ENCODE results near the gene MSTN. TPM values are rescaled to one million over a fixed set of nuclear protein-coding genes. Genes with fewer than 3 reads are reported as not detected.

Gene MSTN
- total RNA-seq, 1 experiment from 2014 or later, result 0.09 TPM

DNA sequence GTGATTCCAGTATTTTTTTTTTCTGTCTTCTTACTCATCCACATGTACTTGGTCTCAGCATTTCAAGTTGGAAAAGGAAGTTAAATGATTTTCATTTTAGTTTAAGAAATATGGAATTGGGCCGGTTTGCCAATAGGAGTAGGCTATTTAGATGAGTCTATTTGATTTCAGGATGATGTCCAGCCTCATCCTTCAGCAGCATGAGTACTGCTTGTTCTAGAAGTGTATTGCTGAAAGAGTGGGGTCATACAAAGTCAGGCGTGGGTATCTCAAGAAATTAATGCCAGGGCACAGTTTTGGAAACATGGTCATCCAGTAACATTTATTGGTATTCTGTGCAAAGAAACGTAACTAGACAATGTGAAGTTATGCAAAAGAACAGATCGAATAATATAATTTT lies 44.9 kb upstream of the MSTN start:
- intact Hi-C loops (cut with micrococcal nuclease), result no loop called here
- H3K36me3 Mint-ChIP-seq (ENCODE audit: insufficient read depth, unreplicated experiment), result no peaks in the 10 kb centered on the region
- H3K4me3 Mint-ChIP-seq (ENCODE audit: unreplicated experiment), result no peak overlapping the region
- H3K27me3 Mint-ChIP-seq (ENCODE audit: insufficient read depth, unreplicated experiment), result no peaks in the 10 kb centered on the region
- CTCF ChIA-PET, result no interaction called here
- TF ChIP-seq, protein P1, sequence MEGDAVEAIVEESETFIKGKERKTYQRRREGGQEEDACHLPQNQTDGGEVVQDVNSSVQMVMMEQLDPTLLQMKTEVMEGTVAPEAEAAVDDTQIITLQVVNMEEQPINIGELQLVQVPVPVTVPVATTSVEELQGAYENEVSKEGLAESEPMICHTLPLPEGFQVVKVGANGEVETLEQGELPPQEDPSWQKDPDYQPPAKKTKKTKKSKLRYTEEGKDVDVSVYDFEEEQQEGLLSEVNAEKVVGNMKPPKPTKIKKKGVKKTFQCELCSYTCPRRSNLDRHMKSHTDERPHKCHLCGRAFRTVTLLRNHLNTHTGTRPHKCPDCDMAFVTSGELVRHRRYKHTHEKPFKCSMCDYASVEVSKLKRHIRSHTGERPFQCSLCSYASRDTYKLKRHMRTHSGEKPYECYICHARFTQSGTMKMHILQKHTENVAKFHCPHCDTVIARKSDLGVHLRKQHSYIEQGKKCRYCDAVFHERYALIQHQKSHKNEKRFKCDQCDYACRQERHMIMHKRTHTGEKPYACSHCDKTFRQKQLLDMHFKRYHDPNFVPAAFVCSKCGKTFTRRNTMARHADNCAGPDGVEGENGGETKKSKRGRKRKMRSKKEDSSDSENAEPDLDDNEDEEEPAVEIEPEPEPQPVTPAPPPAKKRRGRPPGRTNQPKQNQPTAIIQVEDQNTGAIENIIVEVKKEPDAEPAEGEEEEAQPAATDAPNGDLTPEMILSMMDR (IDR thresholded peaks at IDR 0.05; ENCODE audit: unreplicated experiment), result no peak
- H3K4me1 Mint-ChIP-seq (ENCODE audit: insufficient read depth, unreplicated experiment), result peaks cover 6% of the 10 kb centered on the region
- no peak overlapping the region for H3K27ac Mint-ChIP-seq (ENCODE audit: low read depth, unreplicated experiment)
- peaks cover 7% of the 10 kb centered on the region for H3K9me3 Mint-ChIP-seq (ENCODE audit: unreplicated experiment)
- no TSS peak for BruUV-seq (replicated peaks)
- no peak for DNase-seq (ENCODE audit: unreplicated experiment)
- POLR2A ChIA-PET, result no interaction called here

- H3K27me3 Mint-ChIP-seq (ENCODE audit: insufficient read depth, unreplicated experiment), result no peaks in the 10 kb centered on the region
- TF ChIP-seq, protein P1 (IDR thresholded peaks at IDR 0.05; ENCODE audit: unreplicated experiment), result no peak
- H3K27ac Mint-ChIP-seq (ENCODE audit: low read depth, unreplicated experiment), result no peak overlapping the region
- H3K4me1 Mint-ChIP-seq (ENCODE audit: insufficient read depth, unreplicated experiment), result peaks cover 6% of the 10 kb centered on the region
- H3K4me3 Mint-ChIP-seq (ENCODE audit: unreplicated experiment), result no peak overlapping the region
- POLR2A ChIA-PET, result no interaction called here
- intact Hi-C loops (cut with micrococcal nuclease), result no loop called here
- no peaks in the 10 kb centered on the region for H3K36me3 Mint-ChIP-seq (ENCODE audit: insufficient read depth, unreplicated experiment)
- CTCF ChIA-PET, result no interaction called here
- BruUV-seq (replicated peaks), result no TSS peak
- DNase-seq (ENCODE audit: unreplicated experiment), result no peak
- peaks cover 14% of the 10 kb centered on the region for H3K9me3 Mint-ChIP-seq (ENCODE audit: unreplicated experiment)
Measured at GRCh38 chr2:190106783-190107182, 44.3 kb upstream of the MSTN start.

DNA sequence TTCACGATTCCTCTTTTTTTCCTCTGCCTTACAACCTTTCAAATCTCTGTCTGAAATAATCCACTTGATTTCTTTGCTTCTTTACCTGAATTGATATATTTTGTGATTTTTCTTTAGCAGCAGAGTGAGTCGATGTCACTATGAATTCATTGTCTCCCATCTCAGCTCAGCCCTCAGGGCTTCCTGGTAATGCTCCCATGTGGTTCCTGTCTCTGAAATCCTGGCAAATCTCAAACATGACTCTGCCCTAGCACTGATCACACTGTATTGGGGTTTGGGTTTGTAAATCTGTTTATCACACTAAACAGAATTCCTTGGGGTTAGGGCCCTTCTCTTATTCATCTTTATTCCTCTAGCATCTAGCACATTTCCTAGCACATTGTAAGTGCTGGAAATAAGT lies 43.0 kb upstream of the MSTN start:
- Mint-ChIP-seq H3K4me3 (ENCODE audit: unreplicated experiment) (no peak overlapping the region), H3K27me3 (ENCODE audit: insufficient read depth, unreplicated experiment) (no peaks in the 10 kb centered on the region), H3K9me3 (ENCODE audit: unreplicated experiment) (peaks cover 14% of the 10 kb centered on the region), H3K36me3 (ENCODE audit: insufficient read depth, unreplicated experiment) (no peaks in the 10 kb centered on the region), H3K27ac (ENCODE audit: low read depth, unreplicated experiment) (no peak overlapping the region), H3K4me1 (ENCODE audit: insufficient read depth, unreplicated experiment) (peaks cover 6% of the 10 kb centered on the region)
- intact Hi-C loops (cut with micrococcal nuclease), result no loop called here
- BruUV-seq (replicated peaks), result no TSS peak
- CTCF ChIA-PET, result interaction anchor here (0.5 kb wide), 1 partner anchor 15 kb away, joined by 3 read pairs; no protein-coding TSS in a partner anchor
- POLR2A ChIA-PET, result interaction anchor here (0.6 to 0.7 kb wide), 2 partner anchors 16 to 17 kb away, joined by 3 to 4 read pairs; no protein-coding TSS in a partner anchor
- DNase-seq (ENCODE audit: unreplicated experiment), result no peak
- TF ChIP-seq, protein P1 (IDR thresholded peaks at IDR 0.05; ENCODE audit: unreplicated experiment), result no peak

DNA sequence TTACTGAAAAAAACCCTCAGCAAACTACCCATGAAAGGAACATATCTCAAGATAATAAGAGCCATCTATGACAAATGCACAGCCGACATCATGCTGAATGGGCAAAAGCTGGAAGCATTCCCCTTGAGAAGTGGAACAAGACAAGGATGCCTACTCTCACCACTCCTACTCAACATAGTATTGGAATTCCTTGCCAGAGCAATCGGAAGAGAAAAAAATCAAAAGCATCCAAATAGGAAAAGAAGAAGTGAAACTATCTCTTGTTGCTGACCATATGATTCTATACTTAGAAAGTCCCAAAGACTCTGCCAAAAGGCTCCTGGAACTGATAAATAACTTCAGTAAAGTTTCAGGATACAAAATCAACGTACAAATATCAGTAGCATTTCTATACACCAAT lies 40.6 kb upstream of the MSTN start:
- H3K27ac Mint-ChIP-seq (ENCODE audit: low read depth, unreplicated experiment), result no peak overlapping the region
- ChIA-PET CTCF (no interaction called here), POLR2A (interaction anchor here (0.6 kb wide), 2 partner anchors 20 to 78 kb away, joined by 3 read pairs; no protein-coding TSS in a partner anchor)
- DNase-seq (ENCODE audit: unreplicated experiment), result no peak
- H3K4me3 Mint-ChIP-seq (ENCODE audit: unreplicated experiment), result no peak overlapping the region
- no TSS peak for BruUV-seq (replicated peaks)
- no peaks in the 10 kb centered on the region for H3K4me1 Mint-ChIP-seq (ENCODE audit: insufficient read depth, unreplicated experiment)
- H3K36me3 Mint-ChIP-seq (ENCODE audit: insufficient read depth, unreplicated experiment), result no peaks in the 10 kb centered on the region
- intact Hi-C loops (cut with micrococcal nuclease), result no loop called here
- H3K27me3 Mint-ChIP-seq (ENCODE audit: insufficient read depth, unreplicated experiment), result no peaks in the 10 kb centered on the region
- TF ChIP-seq, protein P1 (IDR thresholded peaks at IDR 0.05; ENCODE audit: unreplicated experiment), result no peak
- H3K9me3 Mint-ChIP-seq (ENCODE audit: unreplicated experiment), result peaks cover 14% of the 10 kb centered on the region
